HEK293 (cell line): ENCODE data around the gene SPINK4.

ENCODE experiments used
- CTCF ChIA-PET: fragments of 350-600 bp; formaldehyde crosslinking; extraction: SDS; loops from one replicate; lab custom pipeline; 2021; ENCODE audit warnings: antibody characterized with exemption; lab: Yijun Ruan, JAX
- POLR2A ChIA-PET: fragments of 300-600 bp; formaldehyde crosslinking; extraction: SDS; loops from one replicate; lab custom pipeline; 2020; ENCODE audit warnings: antibody characterized with exemption, inconsistent platforms; lab: Yijun Ruan, JAX
- H3K27ac ChIP-seq: fragments of 200-500 bp; sonication (Bioruptor generic); 2 replicates; pipeline ENCODE4 v1.5.1; 2014; ENCODE audit warnings: low read depth, low read length, control low read depth, inconsistent platforms; ENCODE audit errors: extremely low read depth
- H3K36me3 ChIP-seq, 2 experiments: fragments of 200-500 bp in 1 of 2; sonication (Bioruptor generic) in 1 of 2; 1 replicate in 1 of 2; 2 replicates in 1 of 2; pipeline ENCODE4 v1.5.1; 2014 to 2017; ENCODE audit warnings: inconsistent platforms in 2 of 2, low read length in 2 of 2; ENCODE audit not compliant: control insufficient read depth in 2 of 2, insufficient read depth in 1 of 2
- H3K4me1 ChIP-seq: fragments of 200-500 bp; sonication (Bioruptor generic); 2 replicates; pipeline ENCODE4 v1.5.1; 2014; ENCODE audit warnings: mild to moderate bottlenecking, low read length, inconsistent platforms; ENCODE audit not compliant: control insufficient read depth, insufficient read depth
- H3K4me3 ChIP-seq: 2 replicates; pipeline ENCODE4 v1.5.1; 2011; ENCODE audit warnings: low read depth, mild to moderate bottlenecking, control low read depth, low read length, moderate library complexity
- H3K9me3 ChIP-seq: fragments of 200-500 bp; sonication (Bioruptor generic); 2 replicates; pipeline ENCODE4 v1.5.1; 2014; ENCODE audit warnings: low read depth, low read length, inconsistent platforms; ENCODE audit not compliant: control insufficient read depth, insufficient read depth
- BCL11A ChIP-seq: fragments of 450-650 bp; formaldehyde crosslinking; IDR thresholded peaks from 2 replicates; pipeline ENCODE4 v1.5.1; 2016; ENCODE audit warnings: low read depth, missing biosample characterization, missing genetic modification characterization
- MYNN ChIP-seq: fragments of 450-650 bp; formaldehyde crosslinking; IDR thresholded peaks from 2 replicates; pipeline ENCODE4 v1.5.1; 2016; ENCODE audit warnings: missing biosample characterization, missing genetic modification characterization, borderline replicate concordance
- PBX3 ChIP-seq: sonication (generic); formaldehyde crosslinking; IDR thresholded peaks from 2 replicates; pipeline ENCODE4 v1.8.1; 2022; ENCODE audit warnings: mild to moderate bottlenecking, moderate library complexity, missing genetic modification reagents
- SCRT2 ChIP-seq: fragments of 450-650 bp; formaldehyde crosslinking; IDR thresholded peaks from 2 replicates; pipeline ENCODE4 v1.5.1; 2016; ENCODE audit warnings: missing biosample characterization, missing genetic modification characterization
- TCF7L2 ChIP-seq: IDR thresholded peaks from 2 replicates; pipeline ENCODE4 v1.6.1; 2011; ENCODE audit warnings: low read depth, mild to moderate bottlenecking, inconsistent platforms, low read length, moderate library complexity, borderline replicate concordance
- ZBTB49 ChIP-seq: fragments of 450-650 bp; formaldehyde crosslinking; IDR thresholded peaks from 2 replicates; pipeline ENCODE4 v1.5.1; 2016; ENCODE audit warnings: missing biosample characterization, missing genetic modification characterization, low read depth
- ZNF132 ChIP-seq: fragments of 450-650 bp; formaldehyde crosslinking; IDR thresholded peaks from 2 replicates; pipeline ENCODE4 v1.5.1; 2017; ENCODE audit warnings: missing biosample characterization, missing genetic modification characterization, borderline replicate concordance
- ZNF2 ChIP-seq: fragments of 450-650 bp; formaldehyde crosslinking; IDR thresholded peaks from 2 replicates; pipeline ENCODE4 v1.5.1; 2016; ENCODE audit warnings: missing biosample characterization, missing genetic modification characterization
- ZNF202 ChIP-seq: fragments of 450-650 bp; formaldehyde crosslinking; IDR thresholded peaks from 2 replicates; pipeline ENCODE4 v1.5.1; 2016; ENCODE audit warnings: missing biosample characterization, missing genetic modification characterization, borderline replicate concordance
- ZNF354C ChIP-seq: fragments of 450-650 bp; formaldehyde crosslinking; IDR thresholded peaks from 2 replicates; pipeline ENCODE4 v1.5.1; 2016; ENCODE audit warnings: missing biosample characterization, missing genetic modification characterization, low read depth, borderline replicate concordance
- ZNF513 ChIP-seq: fragments of 450-650 bp; IDR thresholded peaks from 2 replicates; pipeline ENCODE4 v1.5.1; 2018; ENCODE audit warnings: missing biosample characterization, missing genetic modification characterization
- ZNF530 ChIP-seq: fragments of 450-650 bp; formaldehyde crosslinking; IDR thresholded peaks from 2 replicates; pipeline ENCODE4 v1.5.1; 2016; ENCODE audit warnings: low read depth, missing biosample characterization, missing genetic modification characterization
- ZNF561 ChIP-seq: fragments of 450-650 bp; IDR thresholded peaks from 2 replicates; pipeline ENCODE4 v1.5.1; 2018; ENCODE audit warnings: missing biosample characterization, missing genetic modification characterization, borderline replicate concordance
- ZNF600 ChIP-seq: fragments of 450-650 bp; formaldehyde crosslinking; IDR thresholded peaks from 2 replicates; pipeline ENCODE4 v1.5.1; 2016; ENCODE audit warnings: missing biosample characterization, missing genetic modification characterization
- ZNF664 ChIP-seq: fragments of 450-650 bp; formaldehyde crosslinking; IDR thresholded peaks from 2 replicates; pipeline ENCODE4 v1.5.1; 2016; ENCODE audit warnings: missing biosample characterization, missing genetic modification characterization
- ZSCAN5A ChIP-seq: fragments of 450-650 bp; formaldehyde crosslinking; IDR thresholded peaks from 2 replicates; pipeline ENCODE4 v1.5.1; 2016; ENCODE audit warnings: missing biosample characterization, missing genetic modification characterization

SPINK4 gene

GRCh38 chr9:33291901-33292300, 51.9 kb downstream of the SPINK4 start:
- peaks cover 4 to 53% of the 10 kb centered on the region in 2 experiments; a peak in 2 of 3 replicates for H3K36me3 ChIP-seq
- POLR2A ChIA-PET: interaction anchor here (0.6 kb wide), 1 partner anchor 11 kb away, joined by 7 read pairs; no protein-coding TSS in a partner anchor
- no peaks in the 10 kb centered on the region for H3K9me3 ChIP-seq
- no peak overlapping the region for H3K27ac ChIP-seq
- TF ChIP-seq ZNF530 (tag by site-specific recombination) (no peak), ZNF2 (no peak)
- H3K4me3 ChIP-seq: no peak overlapping the region
- CTCF ChIA-PET: interaction anchor here (1.3 kb wide), 1 partner anchor 161 kb away, joined by 4 read pairs; no protein-coding TSS in a partner anchor
- no peaks in the 10 kb centered on the region for H3K4me1 ChIP-seq

- Histone ChIP-seq H3K9me3 (no peaks in the 10 kb centered on the region), H3K36me3 (peaks cover 11 to 71% of the 10 kb centered on the region in 2 experiments; a peak in 2 of 3 replicates), H3K4me1 (no peaks in the 10 kb centered on the region), H3K4me3 (no peak overlapping the region), H3K27ac (no peak overlapping the region)
- POLR2A ChIA-PET: no interaction called here
- TF ChIP-seq ZBTB49 (tag by site-specific recombination) (no peak), ZNF600 (tag by site-specific recombination) (no peak), PBX3 (CRISPR knock-in tag) (no peak), ZNF513 (tag by site-specific recombination) (no peak), ZNF202 (tag by site-specific recombination) (no peak), ZNF354C (tag by site-specific recombination) (no peak), BCL11A (tag by site-specific recombination) (no peak), ZNF561 (tag by site-specific recombination) (no peak), MYNN (no peak), ZNF132 (tag by site-specific recombination) (no peak)
- CTCF ChIA-PET: no interaction called here
Observed at GRCh38 chr9:33293782-33294181, 53.8 kb downstream of the SPINK4 start.

- POLR2A ChIA-PET: no interaction called here
- H3K4me3 ChIP-seq: no peak overlapping the region
- no peaks in the 10 kb centered on the region for H3K9me3 ChIP-seq
- CTCF ChIA-PET: no interaction called here
- H3K4me1 ChIP-seq: no peaks in the 10 kb centered on the region
- peak; percentile 33; the same call in 1 of the 2 replicates for TF ChIP-seq SCRT2 (tag by site-specific recombination)
- no peak for TF ChIP-seq TCF7L2
- no peak for TF ChIP-seq ZNF664 (tag by site-specific recombination)
- no peak for TF ChIP-seq ZSCAN5A (tag by site-specific recombination)
- H3K36me3 ChIP-seq: peaks cover 11 to 82% of the 10 kb centered on the region in 2 experiments; a peak in 2 of 3 replicates
- H3K27ac ChIP-seq: no peak overlapping the region
Observed at GRCh38 chr9:33294670-33295432, 54.9 kb downstream of the SPINK4 start.
